Parathyroid adenoma (tissue), 2 donors: ENCODE data around the gene RFC4.

ENCODE experiments used
- H2AFZ ChIP-seq: fragments of 300-600 bp; sonication (generic); one replicate; pipeline ENCODE4 v1.7.0; 2017; ENCODE audit warnings: antibody characterized with exemption, mild to moderate bottlenecking
- H3K27ac ChIP-seq: fragments of 300-600 bp; sonication (generic); one replicate; pipeline ENCODE4 v1.7.0; 2017
- H3K27me3 ChIP-seq: fragments of 300-600 bp; sonication (generic); one replicate; pipeline ENCODE4 v1.7.0; 2017; ENCODE audit warnings: low read length; ENCODE audit not compliant: control insufficient read depth, insufficient read depth
- H3K36me3 ChIP-seq: fragments of 300-600 bp; sonication (generic); one replicate; pipeline ENCODE4 v1.7.0; 2017; ENCODE audit warnings: low read length; ENCODE audit not compliant: control insufficient read depth, insufficient read depth
- H3K4me1 ChIP-seq: fragments of 300-600 bp; sonication (generic); one replicate; pipeline ENCODE4 v1.7.0; 2017; ENCODE audit warnings: control low read depth
- H3K4me2 ChIP-seq: fragments of 300-600 bp; sonication (generic); one replicate; pipeline ENCODE4 v1.7.0; 2017; ENCODE audit warnings: low read length
- H3K4me3 ChIP-seq: fragments of 300-600 bp; sonication (generic); one replicate; pipeline ENCODE4 v1.7.0; 2017; ENCODE audit warnings: low read depth, low read length
- H3K79me2 ChIP-seq: fragments of 300-600 bp; sonication (generic); one replicate; pipeline ENCODE4 v1.7.0; 2017; ENCODE audit warnings: control low read depth
- H3K9ac ChIP-seq: fragments of 300-600 bp; sonication (generic); one replicate; pipeline ENCODE4 v1.7.0; 2017; ENCODE audit warnings: mild to moderate bottlenecking
- H3K9me3 ChIP-seq: fragments of 300-600 bp; sonication (generic); one replicate; pipeline ENCODE4 v1.7.0; 2017; ENCODE audit warnings: low read length; ENCODE audit not compliant: control insufficient read depth
- TF ChIP-seq, protein P1 (sequence below): fragments of 300-600 bp; sonication (generic); IDR thresholded peaks from one replicate; pipeline ENCODE4 v1.7.0; 2017; ENCODE audit warnings: antibody characterized with exemption, mild to moderate bottlenecking
- donor health status: primary hyperparathyroidism.

The RFC4 gene

DNA sequence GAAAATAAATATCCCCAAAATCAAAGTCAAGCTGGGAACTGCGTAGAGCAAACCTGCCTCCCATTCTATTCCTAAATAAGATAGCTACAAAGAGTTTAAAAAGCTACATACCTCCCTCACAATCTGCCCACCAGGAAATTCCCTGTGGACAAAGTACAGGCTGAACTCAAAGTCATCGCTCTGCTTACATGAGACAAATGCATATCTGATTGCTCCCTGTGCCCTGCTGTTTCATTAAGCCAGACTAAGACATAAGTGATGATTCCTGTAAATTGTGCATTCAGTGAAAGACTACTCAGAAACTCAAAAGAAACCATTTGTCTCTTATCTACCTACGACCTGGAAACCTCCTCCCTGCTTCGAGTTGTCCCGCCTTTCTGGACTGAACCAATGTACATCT lies 51.4 kb downstream of the RFC4 start:
- H3K79me2 ChIP-seq: no peaks in the 10 kb centered on the region
- H3K27ac ChIP-seq: no peak overlapping the region
- no peaks in the 10 kb centered on the region for H3K27me3 ChIP-seq
- H3K9me3 ChIP-seq: no peaks in the 10 kb centered on the region
- H3K9ac ChIP-seq: no peak overlapping the region
- H2AFZ ChIP-seq: no peak overlapping the region
- H3K4me2 ChIP-seq: no peak overlapping the region
- H3K36me3 ChIP-seq: no peaks in the 10 kb centered on the region
- H3K4me1 ChIP-seq: no peaks in the 10 kb centered on the region
- TF ChIP-seq, protein P1, sequence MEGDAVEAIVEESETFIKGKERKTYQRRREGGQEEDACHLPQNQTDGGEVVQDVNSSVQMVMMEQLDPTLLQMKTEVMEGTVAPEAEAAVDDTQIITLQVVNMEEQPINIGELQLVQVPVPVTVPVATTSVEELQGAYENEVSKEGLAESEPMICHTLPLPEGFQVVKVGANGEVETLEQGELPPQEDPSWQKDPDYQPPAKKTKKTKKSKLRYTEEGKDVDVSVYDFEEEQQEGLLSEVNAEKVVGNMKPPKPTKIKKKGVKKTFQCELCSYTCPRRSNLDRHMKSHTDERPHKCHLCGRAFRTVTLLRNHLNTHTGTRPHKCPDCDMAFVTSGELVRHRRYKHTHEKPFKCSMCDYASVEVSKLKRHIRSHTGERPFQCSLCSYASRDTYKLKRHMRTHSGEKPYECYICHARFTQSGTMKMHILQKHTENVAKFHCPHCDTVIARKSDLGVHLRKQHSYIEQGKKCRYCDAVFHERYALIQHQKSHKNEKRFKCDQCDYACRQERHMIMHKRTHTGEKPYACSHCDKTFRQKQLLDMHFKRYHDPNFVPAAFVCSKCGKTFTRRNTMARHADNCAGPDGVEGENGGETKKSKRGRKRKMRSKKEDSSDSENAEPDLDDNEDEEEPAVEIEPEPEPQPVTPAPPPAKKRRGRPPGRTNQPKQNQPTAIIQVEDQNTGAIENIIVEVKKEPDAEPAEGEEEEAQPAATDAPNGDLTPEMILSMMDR: no peak
- H3K4me3 ChIP-seq: no peak overlapping the region

DNA sequence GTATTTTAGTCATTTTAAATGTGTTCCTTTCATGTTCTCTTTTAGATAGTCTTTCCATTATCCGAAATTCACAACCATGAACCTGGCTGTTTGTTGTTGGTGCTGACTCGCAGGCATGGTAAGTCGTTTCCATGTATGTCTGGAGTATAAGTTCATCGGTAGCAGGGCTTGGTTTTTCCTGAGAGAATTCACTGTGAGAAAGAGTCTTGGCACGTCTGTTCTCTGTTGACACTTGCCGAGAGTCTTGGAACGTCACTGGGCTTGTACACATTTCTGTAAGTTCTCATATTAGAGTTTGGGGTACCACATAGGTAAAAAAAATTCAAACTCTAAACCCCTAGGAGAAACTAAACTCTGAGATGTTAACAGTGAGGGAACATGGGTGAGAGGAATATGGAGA lies 52.3 kb downstream of the RFC4 start:
- no peak overlapping the region for H2AFZ ChIP-seq
- TF ChIP-seq, protein P1: no peak

DNA sequence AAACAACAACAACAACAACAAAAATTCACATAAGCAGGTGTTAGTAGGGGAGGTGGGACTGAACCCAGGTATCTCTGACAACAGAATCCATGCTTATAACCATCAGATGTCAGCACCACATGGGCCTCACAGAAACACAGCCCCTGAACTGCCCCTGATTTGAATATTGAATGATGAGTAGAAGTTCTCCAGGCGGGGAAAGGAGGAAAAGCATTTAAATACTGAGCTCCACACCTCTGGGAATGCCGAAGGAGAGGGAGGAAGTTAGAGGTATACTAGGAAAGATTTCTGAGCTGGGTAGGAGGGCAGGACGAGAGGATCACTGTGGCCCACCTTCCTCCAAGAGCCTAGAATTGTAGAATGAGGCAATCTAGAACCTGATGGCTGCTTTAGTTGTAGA lies 54.8 kb downstream of the RFC4 start:
- H3K4me3 ChIP-seq: no peak overlapping the region
- H2AFZ ChIP-seq: no peak overlapping the region
- no peaks in the 10 kb centered on the region for H3K4me1 ChIP-seq
- H3K36me3 ChIP-seq: no peaks in the 10 kb centered on the region
- H3K4me2 ChIP-seq: no peak overlapping the region
- no peaks in the 10 kb centered on the region for H3K9me3 ChIP-seq
- TF ChIP-seq, protein P1: no peak
- H3K27ac ChIP-seq: no peak overlapping the region
- no peak overlapping the region for H3K9ac ChIP-seq
- H3K79me2 ChIP-seq: no peaks in the 10 kb centered on the region
- no peaks in the 10 kb centered on the region for H3K27me3 ChIP-seq

More for the DNA sequence above, 52.3 kb downstream of the RFC4 start:
- Histone ChIP-seq H3K9ac (no peak overlapping the region), H3K27ac (no peak overlapping the region), H3K9me3 (no peaks in the 10 kb centered on the region), H3K36me3 (no peaks in the 10 kb centered on the region), H3K4me1 (no peaks in the 10 kb centered on the region), H3K4me3 (no peak overlapping the region), H3K79me2 (no peaks in the 10 kb centered on the region), H3K27me3 (no peaks in the 10 kb centered on the region), H3K4me2 (no peak overlapping the region)

DNA sequence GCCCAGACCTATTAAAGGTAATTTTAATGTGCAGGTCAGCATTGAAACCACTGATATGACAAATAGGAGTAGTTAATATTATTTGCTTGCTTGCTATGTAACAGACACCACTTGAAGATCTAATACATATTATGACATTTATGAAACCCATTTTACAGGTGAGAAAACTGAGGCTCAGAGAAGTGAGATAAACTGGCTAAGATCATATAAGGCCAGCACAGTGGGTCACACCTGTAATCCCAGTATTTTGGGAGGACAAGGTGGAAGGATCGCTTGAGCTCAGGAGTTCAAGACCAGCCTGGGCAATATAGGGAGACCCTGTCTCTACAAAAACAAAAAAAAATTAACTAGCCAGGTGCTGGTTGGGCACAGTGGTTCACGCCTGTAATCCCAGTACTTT lies 56.0 kb downstream of the RFC4 start:
- no peak overlapping the region for H3K27ac ChIP-seq
- H3K4me3 ChIP-seq: no peak overlapping the region
- no peak overlapping the region for H3K4me2 ChIP-seq
- H3K27me3 ChIP-seq: no peaks in the 10 kb centered on the region
- H3K9me3 ChIP-seq: no peaks in the 10 kb centered on the region
- H3K36me3 ChIP-seq: no peaks in the 10 kb centered on the region
- H3K9ac ChIP-seq: no peak overlapping the region
- no peaks in the 10 kb centered on the region for H3K4me1 ChIP-seq
- TF ChIP-seq, protein P1: no peak
- H3K79me2 ChIP-seq: no peaks in the 10 kb centered on the region
- H2AFZ ChIP-seq: no peak overlapping the region

DNA sequence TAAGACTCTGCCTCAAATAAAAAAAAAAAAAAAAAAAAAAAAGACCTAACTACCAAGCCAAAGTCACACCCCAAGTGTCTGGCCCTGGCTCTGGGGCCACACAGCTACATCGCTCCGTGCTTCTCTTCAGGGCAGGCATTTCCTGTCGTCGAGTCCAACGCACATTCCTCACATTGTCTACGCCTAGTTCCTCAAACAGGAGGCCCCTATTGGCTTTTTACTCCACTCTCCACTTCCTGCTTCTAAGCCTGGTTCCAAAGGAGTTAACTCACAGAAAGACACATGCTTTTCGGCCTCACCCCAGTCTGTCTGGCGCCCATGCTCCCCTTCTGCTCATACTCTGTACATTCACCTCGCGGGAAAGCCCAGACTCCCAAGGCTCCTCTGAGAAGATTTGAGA lies 60.3 kb downstream of the RFC4 start:
- no peak overlapping the region for H3K4me2 ChIP-seq
- no peaks in the 10 kb centered on the region for H3K9me3 ChIP-seq
- H3K4me1 ChIP-seq: no peaks in the 10 kb centered on the region
- H2AFZ ChIP-seq: no peak overlapping the region
- no peak overlapping the region for H3K4me3 ChIP-seq
- TF ChIP-seq, protein P1: no peak
- H3K79me2 ChIP-seq: no peaks in the 10 kb centered on the region
- no peaks in the 10 kb centered on the region for H3K27me3 ChIP-seq
- no peaks in the 10 kb centered on the region for H3K36me3 ChIP-seq
- no peak overlapping the region for H3K27ac ChIP-seq
- no peak overlapping the region for H3K9ac ChIP-seq
